ENCODE measurements around the gene PTP4A1.

PTP4A1 gene

GRCh38 chr6:63537201-63537958 is 34.9 kb upstream of the PTP4A1 start:
- TF ChIP-seq TEAD4 (IDR thresholded peaks at IDR 0.05) (no peak), FOXM1 (IDR thresholded peaks at IDR 0.05; ENCODE audit: borderline replicate concordance, low read depth) (no peak), EGR1 (IDR thresholded peaks at IDR 0.05) (no peak), RAD21 (IDR thresholded peaks at IDR 0.05; ENCODE audit: low read depth) (no peak), NFIC (IDR thresholded peaks at IDR 0.05) (peak; percentile 80), TCF12 (IDR thresholded peaks at IDR 0.05; ENCODE audit: low read depth) (no peak), CEBPB (IDR thresholded peaks at IDR 0.05) (no peak), ZBTB7A (IDR thresholded peaks at IDR 0.05; ENCODE audit: low read depth) (no peak)

GRCh38 chr6:63537959-63538300 is 34.4 kb upstream of the PTP4A1 start:
- no peak for TF ChIP-seq TAF1 (IDR thresholded peaks at IDR 0.05; ENCODE audit: low read depth)
- TF ChIP-seq MAX (IDR thresholded peaks at IDR 0.05): no peak
- no peak for TF ChIP-seq RAD21 (IDR thresholded peaks at IDR 0.05; ENCODE audit: low read depth)

- TF ChIP-seq REST (IDR thresholded peaks at IDR 0.05; ENCODE audit: low read depth) (no peak), MAX (IDR thresholded peaks at IDR 0.05) (no peak), YY1 (IDR thresholded peaks at IDR 0.05; ENCODE audit: low read depth) (no peak), TAF1 (IDR thresholded peaks at IDR 0.05; ENCODE audit: low read depth) (no peak), CREB1 (IDR thresholded peaks at IDR 0.05; ENCODE audit: low read depth) (no peak), CEBPB (IDR thresholded peaks at IDR 0.05) (no peak), ZBTB7A (IDR thresholded peaks at IDR 0.05; ENCODE audit: low read depth) (no peak), FOXM1 (IDR thresholded peaks at IDR 0.05; ENCODE audit: borderline replicate concordance, low read depth) (no peak), EP300 (IDR thresholded peaks at IDR 0.05; ENCODE audit: borderline replicate concordance) (no peak), TEAD4 (IDR thresholded peaks at IDR 0.05) (no peak), USF1 (IDR thresholded peaks at IDR 0.05) (no peak), TCF12 (IDR thresholded peaks at IDR 0.05; ENCODE audit: low read depth) (no peak), EGR1 (IDR thresholded peaks at IDR 0.05) (no peak), RAD21 (IDR thresholded peaks at IDR 0.05; ENCODE audit: low read depth) (no peak), NFIC (IDR thresholded peaks at IDR 0.05) (no peak)
Observed at GRCh38 chr6:63538550-63538949, 33.7 kb upstream of the PTP4A1 start.

GRCh38 chr6:63543001-63543400 is 29.3 kb upstream of the PTP4A1 start:
- TF ChIP-seq TCF12 (IDR thresholded peaks at IDR 0.05; ENCODE audit: low read depth) (no peak), NFIC (IDR thresholded peaks at IDR 0.05) (no peak), CEBPB (IDR thresholded peaks at IDR 0.05) (no peak), USF1 (IDR thresholded peaks at IDR 0.05) (no peak), YY1 (IDR thresholded peaks at IDR 0.05; ENCODE audit: low read depth) (no peak), REST (IDR thresholded peaks at IDR 0.05; ENCODE audit: low read depth) (no peak), ZBTB7A (IDR thresholded peaks at IDR 0.05; ENCODE audit: low read depth) (no peak), CREB1 (IDR thresholded peaks at IDR 0.05; ENCODE audit: low read depth) (no peak), FOXM1 (IDR thresholded peaks at IDR 0.05; ENCODE audit: borderline replicate concordance, low read depth) (no peak), RAD21 (IDR thresholded peaks at IDR 0.05; ENCODE audit: low read depth) (no peak), MAX (IDR thresholded peaks at IDR 0.05) (no peak), EP300 (IDR thresholded peaks at IDR 0.05; ENCODE audit: borderline replicate concordance) (no peak), EGR1 (IDR thresholded peaks at IDR 0.05) (no peak)

- TF ChIP-seq TCF12 (IDR thresholded peaks at IDR 0.05; ENCODE audit: low read depth) (no peak), TEAD4 (IDR thresholded peaks at IDR 0.05) (no peak), NFIC (IDR thresholded peaks at IDR 0.05) (no peak), CREB1 (IDR thresholded peaks at IDR 0.05; ENCODE audit: low read depth) (no peak), REST (IDR thresholded peaks at IDR 0.05; ENCODE audit: low read depth) (no peak), FOXM1 (IDR thresholded peaks at IDR 0.05; ENCODE audit: borderline replicate concordance, low read depth) (no peak), EGR1 (IDR thresholded peaks at IDR 0.05) (no peak), MAX (IDR thresholded peaks at IDR 0.05) (no peak), EP300 (IDR thresholded peaks at IDR 0.05; ENCODE audit: borderline replicate concordance) (no peak), RAD21 (IDR thresholded peaks at IDR 0.05; ENCODE audit: low read depth) (no peak), USF1 (IDR thresholded peaks at IDR 0.05) (no peak), TAF1 (IDR thresholded peaks at IDR 0.05; ENCODE audit: low read depth) (no peak), ZBTB7A (IDR thresholded peaks at IDR 0.05; ENCODE audit: low read depth) (no peak), CEBPB (IDR thresholded peaks at IDR 0.05) (no peak), YY1 (IDR thresholded peaks at IDR 0.05; ENCODE audit: low read depth) (no peak)
Observed at GRCh38 chr6:63543982-63544381, 28.3 kb upstream of the PTP4A1 start.
